Fibroblast of mammary gland (primary cell): ENCODE results near the gene PRPF40A.

Source experiments
- DNase-seq: peaks from one replicate; pipeline ENCODE4 v3.0.0-alpha.2; 2010; ENCODE audit warnings: low read depth
- H3K4me3 ChIP-seq: 2 replicates; pipeline ENCODE4 v1.5.1; 2011; ENCODE audit warnings: low read depth, mild to moderate bottlenecking, low read length, moderate library complexity; ENCODE audit not compliant: control insufficient read depth
- CTCF ChIP-seq: conservative IDR thresholded peaks from 2 replicates; pipeline ENCODE4 v1.5.1; 2011; ENCODE audit warnings: low read depth, low read length, inconsistent platforms; ENCODE audit not compliant: control insufficient read depth, insufficient read depth

Gene PRPF40A

DNA sequence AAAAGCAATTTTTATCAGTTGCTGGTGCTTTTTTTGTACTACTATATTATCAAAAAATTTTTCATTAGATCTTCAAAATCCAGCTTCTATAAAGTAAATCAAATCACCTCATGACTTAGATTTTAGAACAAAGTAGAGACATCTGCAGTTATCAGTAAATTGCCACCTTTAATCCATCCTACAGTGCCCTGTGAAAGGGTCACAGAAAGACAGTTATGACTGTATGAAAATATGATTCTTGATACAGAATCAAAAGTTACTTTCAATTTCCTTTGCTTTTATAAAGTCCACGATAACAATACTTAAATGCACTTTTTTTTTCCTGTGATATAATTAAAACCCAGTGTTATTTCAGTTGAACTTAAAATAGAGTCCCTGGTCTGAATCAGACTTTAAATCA lies 61.4 kb downstream of the PRPF40A start:
- TF ChIP-seq CTCF = no peak
- no peak for DNase-seq
- no peak overlapping the region for H3K4me3 ChIP-seq

DNA sequence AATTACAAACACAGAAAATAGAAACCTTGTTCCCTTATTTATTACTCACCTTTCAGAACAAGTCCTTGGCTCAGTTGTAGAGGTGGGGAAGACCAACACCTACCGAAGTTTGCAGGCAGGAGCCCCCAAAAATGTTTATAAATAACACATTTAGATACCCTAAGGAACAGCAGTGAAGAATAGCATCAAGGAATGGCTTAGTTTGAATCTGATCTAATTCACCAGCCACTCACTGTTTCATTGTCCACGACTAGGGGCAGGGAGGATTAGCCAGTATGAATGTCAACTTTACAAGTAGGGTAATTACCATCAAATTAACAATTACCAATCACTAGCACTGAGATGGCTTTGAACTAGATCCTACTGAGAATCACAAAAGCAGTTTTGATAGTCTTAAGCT lies 65.4 kb downstream of the PRPF40A start:
- DNase-seq = no peak
- TF ChIP-seq CTCF = no peak

DNA sequence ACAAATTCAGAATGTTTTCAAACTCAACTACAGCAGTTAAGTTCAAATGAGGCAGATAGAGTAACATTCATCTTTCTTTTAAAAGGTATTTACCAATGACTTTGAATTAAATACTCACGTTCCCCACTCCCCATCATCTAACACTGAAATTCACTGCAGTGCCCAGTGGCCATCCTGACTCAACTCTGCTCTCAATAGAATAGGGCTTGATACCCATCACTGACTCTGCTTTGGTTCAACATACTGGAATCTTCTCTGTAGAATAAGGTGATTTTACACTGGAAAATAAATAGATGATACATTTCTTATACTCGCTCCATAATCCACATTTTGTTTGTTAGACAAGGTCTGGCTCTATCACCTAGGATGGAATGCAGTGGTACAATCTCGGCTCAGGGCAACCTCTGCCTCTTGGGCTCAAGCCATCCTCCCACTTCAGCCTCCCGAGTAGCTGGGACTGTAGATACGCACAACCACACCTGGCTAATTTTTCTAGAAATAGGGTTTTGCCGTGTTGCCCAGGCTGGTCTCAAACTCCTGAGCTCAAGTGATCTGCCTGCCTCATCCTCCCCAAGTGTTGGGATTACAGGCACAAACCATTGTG lies 66.4 kb downstream of the PRPF40A start:
- no peak overlapping the region for H3K4me3 ChIP-seq
- no peak for TF ChIP-seq CTCF
- no peak for DNase-seq

More for the DNA sequence above, 65.4 kb downstream of the PRPF40A start:
- no peak overlapping the region for H3K4me3 ChIP-seq

GRCh38 chr2:152649997-152650396 lies 67.3 kb downstream of the PRPF40A start:
- no peak for TF ChIP-seq CTCF
- H3K4me3 ChIP-seq = no peak overlapping the region
- no peak for DNase-seq

DNA sequence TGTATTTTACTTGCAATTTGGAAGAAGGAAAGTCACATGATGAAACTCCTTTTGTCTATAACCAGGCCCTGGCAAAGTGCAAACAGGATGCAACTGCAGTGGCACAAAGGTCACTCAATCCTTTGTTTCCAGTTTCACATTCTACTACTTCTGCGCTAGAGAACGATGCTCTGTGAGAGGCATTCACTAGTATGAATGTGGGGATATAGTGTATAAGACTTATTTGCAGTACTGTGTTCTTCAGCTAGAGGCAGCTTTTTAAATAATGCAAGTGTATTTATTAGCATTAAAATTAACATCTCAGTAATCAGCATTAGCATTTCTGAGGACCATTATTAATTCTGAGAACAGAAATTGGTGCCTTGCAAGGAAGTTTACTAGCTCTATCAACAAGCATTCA lies 68.9 kb downstream of the PRPF40A start:
- DNase-seq = peak; percentile 35
- H3K4me3 ChIP-seq = no peak overlapping the region
- peak; percentile 36 for TF ChIP-seq CTCF

DNA sequence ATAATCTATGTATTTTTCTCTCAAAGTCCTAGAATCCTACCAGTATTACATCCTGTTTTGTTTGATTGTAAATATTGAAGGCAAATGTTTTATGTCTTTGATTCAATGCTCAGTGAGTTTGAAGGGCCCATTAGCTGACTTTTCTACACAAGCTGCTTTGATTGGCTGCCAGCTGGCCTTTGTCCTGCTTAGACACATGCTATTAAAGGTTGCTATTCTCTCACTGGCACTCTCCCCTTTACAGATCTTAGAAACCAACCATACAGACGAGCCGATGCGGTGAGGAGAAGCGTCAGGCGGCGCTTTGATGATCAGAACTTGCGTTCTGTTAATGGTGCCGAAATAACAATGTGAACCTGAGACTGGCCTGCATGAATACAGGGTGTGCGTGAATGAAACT lies 69.7 kb downstream of the PRPF40A start:
- peak; percentile 76 for DNase-seq
- H3K4me3 ChIP-seq = no peak overlapping the region
- TF ChIP-seq CTCF = no peak

DNA sequence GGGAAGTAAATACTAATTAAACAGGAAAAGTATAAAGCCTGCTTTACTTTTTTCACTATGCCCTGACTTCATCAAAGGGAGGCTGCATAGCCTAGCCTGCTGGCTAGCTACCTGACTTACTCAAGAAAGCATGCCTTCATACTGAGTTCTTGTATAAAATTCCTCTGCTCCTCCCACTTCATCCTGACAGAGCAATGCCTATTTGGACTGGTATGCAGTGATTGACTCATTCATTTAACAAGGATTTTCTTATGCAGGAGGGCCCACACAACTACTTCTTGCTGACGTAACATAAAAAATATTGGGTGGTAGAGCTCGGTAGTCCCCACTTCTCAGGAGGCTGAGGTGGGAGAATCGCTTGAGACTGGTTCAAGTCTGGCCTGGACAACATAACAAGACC lies 70.5 kb downstream of the PRPF40A start:
- no peak for TF ChIP-seq CTCF
- peak; percentile 90 for DNase-seq
- H3K4me3 ChIP-seq = no peak overlapping the region
